ENCODE measurements around the gene ATXN7. TPM values are rescaled to one million over a fixed set of nuclear protein-coding genes. Genes with fewer than 3 reads are reported as not detected.

ATXN7 gene
- total and polyA plus RNA-seq, 2 of the 13 experiments (the other 11 are each of a cell fraction or from before 2014, with no cell fraction given): 13.8 to 20.0 TPM

- TF ChIP-seq AKNA (CRISPR knock-in tag; IDR thresholded peaks at IDR 0.05; ENCODE audit: borderline replicate concordance): no peak
- no peak for TF ChIP-seq SIN3B (IDR thresholded peaks at IDR 0.05; ENCODE audit: low read length)
- TF ChIP-seq GATAD2A (CRISPR knock-in tag; IDR thresholded peaks at IDR 0.05): peak; percentile 67
- TF ChIP-seq TGIF2 (CRISPR knock-in tag; IDR thresholded peaks at IDR 0.05): peak; percentile 90
- peak; percentile 50; the same call in 1 of the 2 replicates for TF ChIP-seq RFX5 (IDR thresholded peaks at IDR 0.05; ENCODE audit: low read depth, low read length)
- no peak for TF ChIP-seq ATRX (CRISPR knock-in tag; IDR thresholded peaks at IDR 0.05; ENCODE audit: borderline replicate concordance)
- TF ChIP-seq ZNF703 (CRISPR knock-in tag; IDR thresholded peaks at IDR 0.05; ENCODE audit: borderline replicate concordance): no peak
- TF ChIP-seq SKI (IDR thresholded peaks at IDR 0.05; ENCODE audit: partially characterized antibody): no peak
- peak; percentile 73 for TF ChIP-seq ARID5B (CRISPR knock-in tag; IDR thresholded peaks at IDR 0.05)
- peak; percentile 59; the same call in 1 of the 2 replicates for TF ChIP-seq ZNF788 (CRISPR knock-in tag; IDR thresholded peaks at IDR 0.05; ENCODE audit: borderline replicate concordance)
- peak; percentile 32; the same call in 1 of the 2 replicates for TF ChIP-seq RFXANK (CRISPR knock-in tag; IDR thresholded peaks at IDR 0.05)
- TF ChIP-seq ZBTB3 (CRISPR knock-in tag; IDR thresholded peaks at IDR 0.05; ENCODE audit: borderline replicate concordance, low read depth): no peak
- no peak for TF ChIP-seq ZNF891 (CRISPR knock-in tag; IDR thresholded peaks at IDR 0.05)
- no peak for TF ChIP-seq DPF2 (CRISPR knock-in tag; IDR thresholded peaks at IDR 0.05; ENCODE audit: borderline replicate concordance, low read depth)
- no peak for TF ChIP-seq ZSCAN29 (CRISPR knock-in tag; conservative IDR thresholded peaks at IDR 0.05)
- TF ChIP-seq SYNCRIP (IDR thresholded peaks at IDR 0.05; ENCODE audit: insufficient read depth, low read depth, low read length): no peak
- TF ChIP-seq ZNF83 (CRISPR knock-in tag; IDR thresholded peaks at IDR 0.05; ENCODE audit: borderline replicate concordance): no peak
- TF ChIP-seq SALL2 (CRISPR knock-in tag; IDR thresholded peaks at IDR 0.05): no peak
- TF ChIP-seq ZNF20 (CRISPR knock-in tag; IDR thresholded peaks at IDR 0.05): 0 out of 2 replicates have a peak, but pooled peaks have one; percentile 27
- TF ChIP-seq ZNF331 (CRISPR knock-in tag; IDR thresholded peaks at IDR 0.05): peak; percentile 43; the same call in 1 of the 2 replicates
These were observed 104.3 kb downstream of the ATXN7 start (continued) for GRCh38 chr3:63967675-63968611.

Data from HepG2 (cell line).